Calu3 (cell line): ENCODE measurements around the gene BTBD1. TPM values are rescaled to one million over a fixed set of nuclear protein-coding genes. Genes with fewer than 3 reads are reported as not detected.

Experiments used
- BruUV-seq: library from RNA; stranded (reverse); fragments of 400-500 nt; replicated peaks from 2 replicates; lab custom pipeline; 2021; lab: Mats Ljungman, UMichigan
- CTCF ChIA-PET: fragments of 300-600 bp; sonication (Branson Sonifier 250); formaldehyde crosslinking; loops from one replicate; lab custom pipeline; 2022; ENCODE audit warnings: antibody characterized with exemption; lab: Charles Lee
- DNase-seq: peaks from one replicate; pipeline ENCODE4 v3.0.0; 2022
- H3K27ac Mint-ChIP-seq: one replicate; pipeline ENCODE4 v1.8.0; 2022; ENCODE audit warnings: mixed read lengths; ENCODE audit not compliant: unreplicated experiment
- H3K27me3 Mint-ChIP-seq: one replicate; pipeline ENCODE4 v1.8.0; 2022; ENCODE audit warnings: mixed read lengths; ENCODE audit not compliant: unreplicated experiment
- H3K36me3 Mint-ChIP-seq: one replicate; pipeline ENCODE4 v1.8.0; 2022; ENCODE audit warnings: mild to moderate bottlenecking, moderate library complexity, mixed read lengths; ENCODE audit not compliant: insufficient read depth, unreplicated experiment
- H3K4me1 Mint-ChIP-seq: one replicate; pipeline ENCODE4 v1.8.0; 2022; ENCODE audit warnings: mild to moderate bottlenecking, low read depth, mixed read lengths; ENCODE audit not compliant: unreplicated experiment
- H3K4me3 Mint-ChIP-seq: one replicate; pipeline ENCODE4 v1.8.0; 2022; ENCODE audit warnings: mild to moderate bottlenecking, low read depth, moderate library complexity, mixed read lengths; ENCODE audit not compliant: unreplicated experiment
- H3K9me3 Mint-ChIP-seq: one replicate; pipeline ENCODE4 v1.8.0; 2022; ENCODE audit warnings: low read depth, mixed read lengths; ENCODE audit not compliant: unreplicated experiment
- CTCF ChIP-seq: fragments of 200-600 bp; IDR thresholded peaks from one replicate; pipeline ENCODE4 v1.8.0; 2022; ENCODE audit warnings: antibody characterized with exemption; ENCODE audit not compliant: unreplicated experiment
- intact Hi-C: fragments of 100-400 bp; cut with micrococcal nuclease; formaldehyde crosslinking; loops from one replicate; pipeline ENCODE4 v1.10.0; 2022; ENCODE audit not compliant: unreplicated experiment
- total RNA-seq: library from RNA; stranded (reverse); gene quantifications from 2 replicates; pipeline ENCODE4 v1.2.3, GENCODE V29; 2022

BTBD1 gene
- total RNA-seq, 1 experiment from 2014 or later, result 73.2 TPM

GRCh38 chr15:83106994-83107840 is 40.2 kb upstream of the BTBD1 start, which contains the start of gene TM6SF1:
TM6SF1 (plus strand) TSS chr15:83107645; CDS start chr15:83107681, 36 bp downstream.
- Mint-ChIP-seq H3K9me3 (peaks cover 4% of the 10 kb centered on the region), H3K27ac (no peak within 1 kb of the TSS), H3K27me3 (peaks cover 41% of the 10 kb centered on the region), H3K36me3 (peaks cover 5% of the 10 kb centered on the region), H3K4me3 (peak within 1 kb of the TSS; percentile 23), H3K4me1 (peaks cover 11% of the 10 kb centered on the region)
- intact Hi-C loops, result no loop called here
- BruUV-seq, result no TSS peak
- CTCF ChIA-PET, result no interaction called here
- DNase-seq, result peak; percentile 9
- TF ChIP-seq CTCF, result no peak

GRCh38 chr15:83105440-83105839 is 38.4 kb upstream of the BTBD1 start:
- no TSS peak for BruUV-seq

GRCh38 chr15:83104141-83104540 is 37.1 kb upstream of the BTBD1 start:
- H3K36me3 Mint-ChIP-seq, result peaks cover 5% of the 10 kb centered on the region
- no peak for DNase-seq
- no peak overlapping the region for H3K27ac Mint-ChIP-seq
- TF ChIP-seq CTCF, result no peak
- CTCF ChIA-PET, result no interaction called here
- no TSS peak for BruUV-seq
- peaks cover 17% of the 10 kb centered on the region for H3K4me1 Mint-ChIP-seq
- H3K4me3 Mint-ChIP-seq, result no peak overlapping the region
- H3K27me3 Mint-ChIP-seq, result peaks cover 45% of the 10 kb centered on the region
- no peaks in the 10 kb centered on the region for H3K9me3 Mint-ChIP-seq
- intact Hi-C loops, result no loop called here

More at GRCh38 chr15:83105440-83105839, 38.4 kb upstream of the BTBD1 start:
- H3K27me3 Mint-ChIP-seq, result peaks cover 45% of the 10 kb centered on the region
- H3K36me3 Mint-ChIP-seq, result peaks cover 5% of the 10 kb centered on the region
- no peaks in the 10 kb centered on the region for H3K9me3 Mint-ChIP-seq
- CTCF ChIA-PET, result no interaction called here
- intact Hi-C loops, result no loop called here
- no peak overlapping the region for H3K4me3 Mint-ChIP-seq
- H3K4me1 Mint-ChIP-seq, result peaks cover 11% of the 10 kb centered on the region
- no peak for DNase-seq
- H3K27ac Mint-ChIP-seq, result no peak overlapping the region
- no peak for TF ChIP-seq CTCF

- no peak for DNase-seq
- peaks cover 2% of the 10 kb centered on the region for H3K9me3 Mint-ChIP-seq
- peaks cover 7% of the 10 kb centered on the region for H3K4me1 Mint-ChIP-seq
- no peak overlapping the region for H3K27ac Mint-ChIP-seq
- peaks cover 5% of the 10 kb centered on the region for H3K36me3 Mint-ChIP-seq
- CTCF ChIA-PET, result no interaction called here
- BruUV-seq, result no TSS peak
- H3K27me3 Mint-ChIP-seq, result peaks cover 56% of the 10 kb centered on the region
- intact Hi-C loops, result no loop called here
- TF ChIP-seq CTCF, result no peak
- H3K4me3 Mint-ChIP-seq, result no peak overlapping the region
Observed at GRCh38 chr15:83102346-83102745, 35.3 kb upstream of the BTBD1 start.
